ENCODE results near the gene PPP2R3B. TPM values are rescaled to one million over a fixed set of nuclear protein-coding genes. Genes with fewer than 3 reads are reported as not detected.

PPP2R3B gene
- total RNA-seq, 4 donors from 2014 or later = 9.7 to 15.2 (median 12.3) TPM

DNA sequence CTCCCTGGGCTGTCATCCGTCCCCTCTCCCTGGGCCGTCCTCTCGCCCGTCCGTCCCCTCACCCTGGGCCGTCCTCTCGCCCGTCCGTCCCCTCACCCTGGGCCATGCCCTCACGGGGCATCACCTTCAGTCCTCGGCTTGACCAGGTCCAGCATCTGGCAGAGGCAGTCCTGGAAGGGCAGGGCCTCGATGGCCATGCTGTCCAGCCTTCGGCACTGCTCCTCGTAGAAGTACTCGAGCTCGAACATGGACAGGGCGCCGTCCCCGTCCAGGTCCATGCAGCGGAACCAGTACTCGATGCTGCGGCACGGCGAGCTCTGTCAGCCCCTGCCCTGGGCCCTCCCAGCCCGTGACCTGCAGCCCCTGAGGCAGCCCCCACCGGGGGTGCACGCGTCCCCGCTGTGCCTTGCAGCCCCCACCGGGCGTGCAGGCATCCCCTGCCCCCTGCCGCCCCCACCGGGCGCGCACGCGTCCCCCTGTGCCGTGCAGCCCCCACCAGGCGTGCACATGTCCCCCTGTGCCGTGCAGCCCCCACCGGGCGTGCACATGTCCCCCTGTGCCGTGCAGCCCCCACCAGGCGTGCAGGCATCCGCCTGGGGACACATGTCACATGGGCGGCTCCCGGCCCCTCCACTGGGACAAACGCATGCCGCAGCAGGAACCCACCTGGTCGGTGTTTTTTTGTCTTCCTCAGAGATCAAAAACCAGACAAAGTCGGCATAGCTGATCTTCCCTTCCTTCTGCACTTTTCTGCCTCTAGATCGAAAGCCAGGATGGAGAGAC is 45.9 kb downstream of the PPP2R3B start:
- WGBS, 2 donors = 90 to 95% methylated on average over 17 to 29 of the region's 52 CpGs
- Histone ChIP-seq H3K27ac (no peak overlapping the region), H3K4me1 (no peaks in the 10 kb centered on the region), H3K27me3 (no peaks in the 10 kb centered on the region), H3K9me3 (no peaks in the 10 kb centered on the region), H3K4me3 (replicated peaks in 1 of 3) (no peak overlapping the region), H3K36me3 (no peaks in the 10 kb centered on the region)
- TF ChIP-seq POLR2A (IDR thresholded peaks at IDR 0.05) = no peak
- TF ChIP-seq, protein P1, sequence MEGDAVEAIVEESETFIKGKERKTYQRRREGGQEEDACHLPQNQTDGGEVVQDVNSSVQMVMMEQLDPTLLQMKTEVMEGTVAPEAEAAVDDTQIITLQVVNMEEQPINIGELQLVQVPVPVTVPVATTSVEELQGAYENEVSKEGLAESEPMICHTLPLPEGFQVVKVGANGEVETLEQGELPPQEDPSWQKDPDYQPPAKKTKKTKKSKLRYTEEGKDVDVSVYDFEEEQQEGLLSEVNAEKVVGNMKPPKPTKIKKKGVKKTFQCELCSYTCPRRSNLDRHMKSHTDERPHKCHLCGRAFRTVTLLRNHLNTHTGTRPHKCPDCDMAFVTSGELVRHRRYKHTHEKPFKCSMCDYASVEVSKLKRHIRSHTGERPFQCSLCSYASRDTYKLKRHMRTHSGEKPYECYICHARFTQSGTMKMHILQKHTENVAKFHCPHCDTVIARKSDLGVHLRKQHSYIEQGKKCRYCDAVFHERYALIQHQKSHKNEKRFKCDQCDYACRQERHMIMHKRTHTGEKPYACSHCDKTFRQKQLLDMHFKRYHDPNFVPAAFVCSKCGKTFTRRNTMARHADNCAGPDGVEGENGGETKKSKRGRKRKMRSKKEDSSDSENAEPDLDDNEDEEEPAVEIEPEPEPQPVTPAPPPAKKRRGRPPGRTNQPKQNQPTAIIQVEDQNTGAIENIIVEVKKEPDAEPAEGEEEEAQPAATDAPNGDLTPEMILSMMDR (IDR thresholded peaks at IDR 0.05) = no peak
- intact Hi-C loops (cut with DNase I) = no loop called here
- no peak for DNase-seq

DNA sequence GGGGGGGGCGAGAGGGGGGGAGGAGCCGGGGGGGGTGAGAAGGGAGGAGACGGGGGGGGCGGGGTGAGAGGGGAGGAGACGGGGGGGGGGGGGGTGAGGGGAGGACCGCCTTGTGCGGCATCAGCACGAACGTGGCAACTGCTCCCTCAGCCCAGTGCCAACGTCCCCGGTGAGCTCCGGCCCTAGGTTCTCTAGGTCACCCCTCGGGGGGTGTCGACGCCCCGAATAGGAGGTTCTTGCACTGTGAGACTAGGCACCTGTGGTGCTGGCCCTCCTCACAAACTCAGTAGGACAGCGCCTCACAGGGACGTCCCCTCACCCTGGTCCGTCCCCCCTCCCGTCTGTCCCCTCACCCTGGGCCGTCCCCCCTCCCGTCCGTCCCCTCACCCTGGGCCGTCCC is 46.6 kb downstream of the PPP2R3B start:
- DNase-seq = no peak
- intact Hi-C loops (cut with DNase I) = no loop called here
- no peak overlapping the region for H3K27ac ChIP-seq
- 88 to 92% methylated on average over 20 to 22 of the region's 24 CpGs for WGBS, 2 donors
- no peaks in the 10 kb centered on the region for H3K36me3 ChIP-seq
- no peaks in the 10 kb centered on the region for H3K4me1 ChIP-seq
- no peaks in the 10 kb centered on the region for H3K9me3 ChIP-seq
- H3K27me3 ChIP-seq = no peaks in the 10 kb centered on the region
- H3K4me3 ChIP-seq (replicated peaks in 1 of 3) = no peak overlapping the region
- TF ChIP-seq, protein P1 (IDR thresholded peaks at IDR 0.05) = no peak
- TF ChIP-seq POLR2A (IDR thresholded peaks at IDR 0.05) = no peak

DNA sequence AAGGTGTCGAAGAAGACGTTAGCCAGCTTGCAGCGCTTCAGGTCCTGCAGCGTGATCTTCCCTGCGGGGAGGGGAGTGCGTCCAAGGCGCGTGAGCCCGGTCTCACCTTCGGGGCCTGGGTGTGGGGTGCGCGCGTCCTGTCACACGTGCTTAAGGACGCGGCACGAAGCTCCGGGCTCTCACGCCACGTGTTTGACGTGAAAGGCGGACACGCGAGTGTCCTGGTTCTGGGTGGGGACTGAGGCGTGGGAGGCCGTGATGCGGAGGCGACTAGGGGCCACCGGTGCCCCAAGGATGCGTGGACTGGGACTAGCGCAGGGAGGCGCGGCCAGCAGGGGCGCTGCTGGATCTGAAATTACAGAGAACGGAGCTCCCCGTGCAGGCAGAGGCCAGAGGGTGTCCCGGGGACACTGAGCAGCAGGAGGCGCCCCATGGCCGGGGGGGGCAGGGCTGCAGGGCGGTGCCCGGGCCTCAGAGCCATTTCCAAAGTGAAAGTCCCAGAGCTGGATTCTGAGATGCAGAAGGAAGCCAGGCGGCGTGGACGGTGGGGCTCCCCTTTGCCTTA is 47.8 kb downstream of the PPP2R3B start:
- no peak for DNase-seq
- intact Hi-C loops (cut with DNase I) = no loop called here
- TF ChIP-seq POLR2A (IDR thresholded peaks at IDR 0.05) = no peak
- TF ChIP-seq, protein P1 (IDR thresholded peaks at IDR 0.05) = no peak
- no peaks in the 10 kb centered on the region for H3K36me3 ChIP-seq
- no peaks in the 10 kb centered on the region for H3K9me3 ChIP-seq
- no peak overlapping the region for H3K4me3 ChIP-seq (replicated peaks in 1 of 3)
- no peaks in the 10 kb centered on the region for H3K27me3 ChIP-seq
- H3K4me1 ChIP-seq = no peaks in the 10 kb centered on the region
- WGBS, 2 donors = 94 to 99% methylated on average over 24 to 34 of the region's 44 CpGs
- no peak overlapping the region for H3K27ac ChIP-seq

DNA sequence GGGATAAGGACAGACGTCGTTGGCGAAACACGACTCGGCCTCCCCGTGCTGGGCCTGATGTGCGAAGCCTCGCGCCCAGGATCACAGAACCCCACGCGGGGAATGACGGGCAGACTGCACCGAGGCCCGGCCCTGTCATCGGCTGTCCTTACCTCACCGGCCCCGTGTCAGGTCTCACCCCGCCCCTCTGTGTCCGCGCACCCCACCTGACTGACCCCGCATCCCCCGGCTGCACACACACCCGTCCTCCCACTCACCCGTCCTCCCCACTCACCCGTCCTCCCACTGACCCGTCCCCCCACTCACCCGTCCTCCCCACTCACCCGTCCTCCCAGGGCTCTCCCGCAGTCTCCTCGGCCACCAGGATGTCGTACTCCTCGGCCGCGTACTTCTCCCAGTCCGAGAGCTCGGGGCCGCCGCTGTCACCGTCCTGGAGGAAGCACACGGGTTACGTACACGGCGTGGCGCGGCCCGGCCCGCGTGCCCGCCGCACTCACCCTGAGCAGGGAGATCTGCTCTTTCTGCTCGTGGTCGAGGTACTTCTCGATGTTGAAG is 48.3 kb downstream of the PPP2R3B start:
- Histone ChIP-seq H3K36me3 (no peaks in the 10 kb centered on the region), H3K4me1 (no peaks in the 10 kb centered on the region), H3K27ac (no peak overlapping the region), H3K27me3 (no peaks in the 10 kb centered on the region), H3K9me3 (no peaks in the 10 kb centered on the region), H3K4me3 (replicated peaks in 1 of 3) (no peak overlapping the region)
- no peak for TF ChIP-seq POLR2A (IDR thresholded peaks at IDR 0.05)
- TF ChIP-seq, protein P1 (IDR thresholded peaks at IDR 0.05) = no peak
- 92 to 93% methylated on average over 50 to 53 of the region's 53 CpGs for WGBS, 2 donors
- DNase-seq = no peak
- intact Hi-C loops (cut with DNase I) = no loop called here

DNA sequence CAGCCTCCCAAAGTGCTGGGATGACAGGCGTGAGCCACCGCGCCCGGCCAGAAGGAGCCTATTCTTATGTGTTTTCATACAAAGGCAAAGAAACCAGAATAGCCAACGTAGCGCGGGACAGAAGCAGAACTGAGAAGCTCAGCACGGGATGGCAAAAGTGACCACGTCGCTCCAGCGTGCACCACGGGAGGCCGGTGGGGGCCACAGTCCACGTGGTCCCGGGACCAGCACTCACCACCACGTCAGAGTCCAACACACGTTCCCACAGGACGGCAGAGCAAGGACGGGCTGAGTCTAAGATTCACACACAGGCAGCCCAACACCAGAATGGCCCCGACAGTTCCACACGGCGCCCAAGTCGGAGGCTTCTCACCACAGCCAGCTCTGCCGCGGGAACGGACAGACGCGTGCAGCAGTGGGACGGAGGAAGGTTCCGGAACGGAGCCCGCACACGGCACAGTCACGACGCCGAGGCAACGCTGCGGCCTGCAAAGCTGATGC is 49.3 kb downstream of the PPP2R3B start:
- no peak overlapping the region for H3K27ac ChIP-seq
- no peaks in the 10 kb centered on the region for H3K9me3 ChIP-seq
- TF ChIP-seq, protein P1 (IDR thresholded peaks at IDR 0.05) = no peak
- TF ChIP-seq POLR2A (IDR thresholded peaks at IDR 0.05) = no peak
- no peak overlapping the region for H3K4me3 ChIP-seq (replicated peaks in 1 of 3)
- no peak for DNase-seq
- no peaks in the 10 kb centered on the region for H3K36me3 ChIP-seq
- no peaks in the 10 kb centered on the region for H3K27me3 ChIP-seq
- WGBS, 2 donors = 84 to 85% methylated on average over 29 to 31 of the region's 38 CpGs
- no peaks in the 10 kb centered on the region for H3K4me1 ChIP-seq
- intact Hi-C loops (cut with DNase I) = no loop called here
